Endothelial cell (in vitro differentiated cells): ENCODE data around the gene DNASE1L1. TPM values are rescaled to one million over a fixed set of nuclear protein-coding genes. Genes with fewer than 3 reads are reported as not detected.

Source experiments
- DNase-seq: peaks from one replicate; pipeline ENCODE4 v3.0.0; 2021; ENCODE audit warnings: low spot score
- H3K27ac Mint-ChIP-seq: one replicate; pipeline ENCODE4 v1.8.0; 2021; ENCODE audit warnings: mixed read lengths, inconsistent platforms; ENCODE audit not compliant: unreplicated experiment
- H3K27me3 Mint-ChIP-seq: one replicate; pipeline ENCODE4 v1.8.0; 2021; ENCODE audit warnings: mild to moderate bottlenecking, moderate library complexity, mixed read lengths, inconsistent platforms; ENCODE audit not compliant: unreplicated experiment
- H3K36me3 Mint-ChIP-seq: one replicate; pipeline ENCODE4 v1.8.0; 2021; ENCODE audit warnings: mild to moderate bottlenecking, low read depth, mixed read lengths, inconsistent platforms; ENCODE audit not compliant: unreplicated experiment
- H3K4me1 Mint-ChIP-seq: one replicate; pipeline ENCODE4 v1.8.0; 2021; ENCODE audit warnings: mild to moderate bottlenecking, mixed read lengths, inconsistent platforms; ENCODE audit not compliant: unreplicated experiment
- H3K4me3 Mint-ChIP-seq: one replicate; pipeline ENCODE4 v1.8.0; 2021; ENCODE audit warnings: mild to moderate bottlenecking, mixed read lengths, inconsistent platforms; ENCODE audit not compliant: unreplicated experiment
- H3K9me3 Mint-ChIP-seq: one replicate; pipeline ENCODE4 v1.8.0; 2021; ENCODE audit warnings: mixed read lengths, inconsistent platforms; ENCODE audit not compliant: unreplicated experiment
- total RNA-seq: library from RNA; stranded (reverse); fragmentation: NEBNext Ultra II Directional; extraction: Animal tissue kit (Norgen Biotek cat#: 25700); gene quantifications from one replicate; pipeline ENCODE4 v1.2.1, GENCODE V29; 2021; ENCODE audit not compliant: unreplicated experiment
- TF ChIP-seq, protein P1 (sequence below): fragments of 200-600 bp; sonication (generic); IDR thresholded peaks from one replicate; pipeline ENCODE4 v1.5.0; 2021; ENCODE audit warnings: antibody characterized with exemption; ENCODE audit not compliant: unreplicated experiment

The DNASE1L1 gene
- total RNA-seq, 1 donor from 2014 or later, result 38.6 TPM

GRCh38 chrX:154429711-154430110, 20.7 kb upstream of the DNASE1L1 start:
- TF ChIP-seq, protein P1, sequence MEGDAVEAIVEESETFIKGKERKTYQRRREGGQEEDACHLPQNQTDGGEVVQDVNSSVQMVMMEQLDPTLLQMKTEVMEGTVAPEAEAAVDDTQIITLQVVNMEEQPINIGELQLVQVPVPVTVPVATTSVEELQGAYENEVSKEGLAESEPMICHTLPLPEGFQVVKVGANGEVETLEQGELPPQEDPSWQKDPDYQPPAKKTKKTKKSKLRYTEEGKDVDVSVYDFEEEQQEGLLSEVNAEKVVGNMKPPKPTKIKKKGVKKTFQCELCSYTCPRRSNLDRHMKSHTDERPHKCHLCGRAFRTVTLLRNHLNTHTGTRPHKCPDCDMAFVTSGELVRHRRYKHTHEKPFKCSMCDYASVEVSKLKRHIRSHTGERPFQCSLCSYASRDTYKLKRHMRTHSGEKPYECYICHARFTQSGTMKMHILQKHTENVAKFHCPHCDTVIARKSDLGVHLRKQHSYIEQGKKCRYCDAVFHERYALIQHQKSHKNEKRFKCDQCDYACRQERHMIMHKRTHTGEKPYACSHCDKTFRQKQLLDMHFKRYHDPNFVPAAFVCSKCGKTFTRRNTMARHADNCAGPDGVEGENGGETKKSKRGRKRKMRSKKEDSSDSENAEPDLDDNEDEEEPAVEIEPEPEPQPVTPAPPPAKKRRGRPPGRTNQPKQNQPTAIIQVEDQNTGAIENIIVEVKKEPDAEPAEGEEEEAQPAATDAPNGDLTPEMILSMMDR, result no peak
- H3K36me3 Mint-ChIP-seq, result peaks cover 9% of the 10 kb centered on the region
- H3K9me3 Mint-ChIP-seq, result no peaks in the 10 kb centered on the region
- peaks cover 19% of the 10 kb centered on the region for H3K4me1 Mint-ChIP-seq
- H3K27me3 Mint-ChIP-seq, result peaks cover 7% of the 10 kb centered on the region
- peak overlapping the region; percentile 83 for H3K4me3 Mint-ChIP-seq
- no peak for DNase-seq
- no peak overlapping the region for H3K27ac Mint-ChIP-seq

- Mint-ChIP-seq H3K4me3 (peak within 1 kb of the TSS; percentile 83), H3K27ac (no peak within 1 kb of the TSS), H3K4me1 (peaks cover 25% of the 10 kb centered on the region), H3K27me3 (peaks cover 8% of the 10 kb centered on the region), H3K9me3 (no peaks in the 10 kb centered on the region), H3K36me3 (peaks cover 9% of the 10 kb centered on the region)
- TF ChIP-seq, protein P1, result no peak
- DNase-seq, result peak; percentile 82
Measured at GRCh38 chrX:154428176-154429171, 19.4 kb upstream of the DNASE1L1 start, which contains the start of gene ATP6AP1. Gene ATP6AP1, plus strand, starts transcription at chrX:154428677. Its CDS starts 16 bp downstream, at chrX:154428693.

- DNase-seq, result no peak
- H3K36me3 Mint-ChIP-seq, result peaks cover 5% of the 10 kb centered on the region
- H3K27ac Mint-ChIP-seq, result no peak overlapping the region
- H3K9me3 Mint-ChIP-seq, result no peaks in the 10 kb centered on the region
- H3K27me3 Mint-ChIP-seq, result peaks cover 5% of the 10 kb centered on the region
- TF ChIP-seq, protein P1, result no peak
- no peak overlapping the region for H3K4me3 Mint-ChIP-seq
- peaks cover 25% of the 10 kb centered on the region for H3K4me1 Mint-ChIP-seq
Measured at GRCh38 chrX:154426916-154427770, 18.1 kb upstream of the DNASE1L1 start.

DNA sequence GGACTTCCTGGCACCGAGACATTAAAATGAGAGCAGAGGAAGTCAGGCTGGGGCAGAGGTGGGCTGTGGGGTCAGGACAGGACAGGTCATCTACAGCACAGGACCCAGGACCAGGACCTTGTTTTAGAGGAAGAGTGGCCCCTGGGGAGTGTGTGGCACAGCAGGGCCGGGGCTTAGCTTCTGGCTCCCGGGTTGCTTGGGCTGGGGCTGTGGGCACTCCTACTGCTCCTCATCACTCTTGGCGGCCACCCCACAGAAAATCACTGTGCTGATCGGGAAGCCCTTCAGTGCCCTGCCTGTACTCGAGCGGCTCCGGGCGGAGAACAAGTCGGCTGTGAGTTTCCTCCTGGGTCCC, 11.3 kb upstream of the DNASE1L1 start:
- H3K4me1 Mint-ChIP-seq, result peaks cover 7% of the 10 kb centered on the region
- H3K4me3 Mint-ChIP-seq, result no peak overlapping the region
- no peak for DNase-seq
- no peaks in the 10 kb centered on the region for H3K9me3 Mint-ChIP-seq
- peaks cover 3% of the 10 kb centered on the region for H3K36me3 Mint-ChIP-seq
- TF ChIP-seq, protein P1, result no peak
- H3K27ac Mint-ChIP-seq, result no peak overlapping the region
- peaks cover 2% of the 10 kb centered on the region for H3K27me3 Mint-ChIP-seq
